A549 (cell line): Measurements from ENCODE around the gene TGIF2. TPM values are rescaled to one million over a fixed set of nuclear protein-coding genes. Genes with fewer than 3 reads are reported as not detected.
A peak's percentile ranks its signal among the peaks of the same experiment; 100 is the strongest.

Experiments used
- ATAC-seq, 2 experiments: fragments of 200-7000 bp in 1 of 2; fragments of >200 bp in 1 of 2; cut with Nextera tagmentation in 1 of 2; cut with Tn5 transposase in 1 of 2; 3 replicates each; pipeline versions ENCODE4 v1.8.0 to v1.9.1; 2018 to 2020; ENCODE audit warnings: mild to moderate bottlenecking in 1 of 2, moderate library complexity in 1 of 2
- CTCF ChIA-PET: fragments of 300-600 bp; sonication (Branson Sonifier 250); formaldehyde crosslinking; extraction: SDS; loops from one replicate; lab custom pipeline; 2021; ENCODE audit warnings: antibody characterized with exemption, inconsistent platforms; lab: Yijun Ruan, JAX
- POLR2A ChIA-PET: fragments of 350-600 bp; formaldehyde crosslinking; extraction: SDS; loops from one replicate; lab custom pipeline; 2021; ENCODE audit warnings: antibody characterized with exemption, inconsistent platforms; lab: Yijun Ruan, JAX
- DNase-seq, 2 experiments: peaks; one replicate each; pipeline versions ENCODE4 v3.0.0 to v3.0.0-alpha.2; 2011 to 2016; ENCODE audit warnings: low read depth in 1 of 2, low spot score in 1 of 2
- FAIRE-seq: peaks from 2 replicates; lab custom pipeline; 2011; peaks lifted over from hg19 to GRCh38; lab: Jason Lieb, UNC
- H3K27ac ChIP-seq, 2 experiments: fragments of >200 bp; sonication (Bioruptor Twin); formaldehyde crosslinking; 3 replicates each; pipeline ENCODE4 v1.5.1; 2016 to 2017
- H3K4me1 ChIP-seq: fragments of >200 bp; sonication (Bioruptor Twin); formaldehyde crosslinking; 3 replicates; pipeline ENCODE4 v1.6.1; 2016
- H3K4me2 ChIP-seq: fragments of >200 bp; sonication (Bioruptor Twin); formaldehyde crosslinking; 3 replicates; pipeline ENCODE4 v1.6.1; 2016
- H3K4me3 ChIP-seq: fragments of >200 bp; sonication (Bioruptor Twin); formaldehyde crosslinking; 3 replicates; pipeline ENCODE4 v1.5.1; 2016
- H3K9me3 ChIP-seq: fragments of >200 bp; sonication (Bioruptor Twin); formaldehyde crosslinking; 3 replicates; pipeline ENCODE4 v1.6.1; 2016
- ATOH8 ChIP-seq: fragments of 250-450 bp; sonication (Bioruptor Pico); IDR thresholded peaks from 2 replicates; pipeline ENCODE4 v1.5.0; 2020; ENCODE audit warnings: low read depth, mild to moderate bottlenecking, moderate library complexity
- BHLHE40 ChIP-seq: IDR thresholded peaks from 2 replicates; pipeline ENCODE4 v1.6.1; 2012; ENCODE audit warnings: low read depth, low read length, inconsistent platforms
- CBX2 ChIP-seq: fragments of 200-600 bp; sonication (generic); IDR thresholded peaks from 2 replicates; pipeline ENCODE4 v1.6.1; 2016; ENCODE audit warnings: low read depth, mild to moderate bottlenecking, borderline replicate concordance
- CEBPB ChIP-seq, 2 experiments: fragments of >200 bp in 1 of 2; sonication (Bioruptor Twin) in 1 of 2; formaldehyde crosslinking in 1 of 2; IDR thresholded peaks; 2 replicates each; pipeline ENCODE4 v1.6.1; 2012 to 2016
- CHD2 ChIP-seq: fragments of 150-350 bp; IDR thresholded peaks from 2 replicates; pipeline ENCODE4 v1.6.1; 2014; ENCODE audit warnings: low read length; ENCODE audit not compliant: partially characterized antibody
- CHD4 ChIP-seq: fragments of 200-600 bp; sonication (generic); IDR thresholded peaks from 2 replicates; pipeline ENCODE4 v1.6.1; 2016; ENCODE audit warnings: antibody characterized with exemption, mild to moderate bottlenecking, borderline replicate concordance
- ESRRA ChIP-seq: fragments of 150-350 bp; IDR thresholded peaks from 2 replicates; pipeline ENCODE4 v1.6.1; 2014; ENCODE audit warnings: mild to moderate bottlenecking, low read length, borderline replicate concordance
- HEYL ChIP-seq: fragments of 250-450 bp; sonication (Bioruptor Pico); IDR thresholded peaks from 2 replicates; pipeline ENCODE4 v1.8.0; 2021; ENCODE audit warnings: mild to moderate bottlenecking, moderate library complexity
- HMGXB4 ChIP-seq: fragments of 250-450 bp; sonication (Bioruptor Pico); IDR thresholded peaks from 2 replicates; pipeline ENCODE4 v1.5.0; 2021; ENCODE audit warnings: mild to moderate bottlenecking, moderate library complexity, borderline replicate concordance
- JUN ChIP-seq, 2 experiments: fragments of >200 bp; sonication (Bioruptor Twin); formaldehyde crosslinking; IDR thresholded peaks; 2 replicates in 1 of 2; 3 replicates in 1 of 2; pipeline ENCODE4 v1.6.1; 2016 to 2017
- MAZ ChIP-seq: fragments of 150-350 bp; IDR thresholded peaks from 2 replicates; pipeline ENCODE4 v1.6.1; 2014; ENCODE audit warnings: antibody characterized with exemption, low read depth, low read length, borderline replicate concordance
- MYC ChIP-seq: IDR thresholded peaks from 2 replicates; pipeline ENCODE4 v1.6.1; 2012; ENCODE audit warnings: mild to moderate bottlenecking, inconsistent platforms, low read length, improper control_type of control experiment, borderline replicate concordance
- REST ChIP-seq: fragments of 200-600 bp; sonication (generic); IDR thresholded peaks from 2 replicates; pipeline ENCODE4 v1.6.1; 2016; ENCODE audit warnings: antibody characterized with exemption, mild to moderate bottlenecking, moderate library complexity
- RFX5 ChIP-seq: fragments of 450-650 bp; IDR thresholded peaks from 2 replicates; pipeline ENCODE4 v1.7.1; 2014; ENCODE audit warnings: antibody characterized with exemption, mild to moderate bottlenecking, moderate library complexity
- SMC3 ChIP-seq: fragments of >200 bp; sonication (Bioruptor Twin); formaldehyde crosslinking; IDR thresholded peaks from 3 replicates; pipeline ENCODE4 v1.6.1; 2018; ENCODE audit warnings: inconsistent platforms
- WGBS: methylation state at CpG from one replicate; pipeline ENCODE4 v1.1.6; 2017; ENCODE audit errors: missing lambda C conversion rate; 5-methylcytosine and 5-hydroxymethylcytosine counted together
- polyA plus RNA-seq, 4 experiments: library from polyadenylated mRNA; depleted of rRNA in 3 of 4; stranded (reverse); fragments of >200 nt; fragmentation: RNase III in 1 of 4; extraction: RNeasy Plus Mini Kit Qiagen cat#74134 plus additional on column Dnase treatment in 1 of 4; gene quantifications; 2 replicates in 3 of 4; 3 replicates in 1 of 4; pipeline ENCODE4 v1.2.3, GENCODE V29; 2011 to 2017

TGIF2 gene
- polyA plus RNA-seq, 2 of the 4 experiments (the other 2 are of a cell fraction): 4.1 to 5.1 TPM

GRCh38 chr20:36527331-36528125 lies 45.9 kb upstream of the TGIF2 start:
- H3K4me1 ChIP-seq: no peaks in the 10 kb centered on the region
- no peak for FAIRE-seq
- H3K4me3 ChIP-seq: no peak overlapping the region
- ChIA-PET CTCF (interaction anchor here (0.6 kb wide), 1 partner anchor 58 kb away, joined by 3 read pairs; no protein-coding TSS in a partner anchor), POLR2A (no interaction called here)
- no peak for ATAC-seq
- no peak overlapping the region for H3K4me2 ChIP-seq
- no peaks in the 10 kb centered on the region for H3K9me3 ChIP-seq
- WGBS: 91% methylated on average over 32 of the region's 32 CpGs
- no peak overlapping the region for H3K27ac ChIP-seq
- TF ChIP-seq ATOH8 (CRISPR knock-in tag) (no peak), CHD2 (no peak), CEBPB (IDR thresholded peaks at IDR 0.05) (no peak), CBX2 (no peak), CHD4 (no peak), JUN (IDR thresholded peaks at IDR 0.05) (no peak), HEYL (CRISPR knock-in tag) (no peak), BHLHE40 (no peak), MYC (no peak)
- DNase-seq: no peak

GRCh38 chr20:36528176-36528874 lies 45.1 kb upstream of the TGIF2 start:
- Histone ChIP-seq H3K9me3 (no peaks in the 10 kb centered on the region), H3K4me3 (no peak overlapping the region), H3K27ac (no peak overlapping the region), H3K4me1 (no peaks in the 10 kb centered on the region), H3K4me2 (no peak overlapping the region)
- WGBS: 85% methylated on average over 14 of the region's 18 CpGs
- peak; percentile 74; the same call in 1 of the 2 replicates for TF ChIP-seq ESRRA
- TF ChIP-seq SMC3: no peak
- ChIA-PET CTCF (interaction anchor here (0.6 kb wide), 1 partner anchor 57 kb away, joined by 3 read pairs; no protein-coding TSS in a partner anchor), POLR2A (no interaction called here)
- DNase-seq: no peak
- ATAC-seq: no peak
- no peak for FAIRE-seq

- ATAC-seq (no peak), FAIRE-seq (no peak), DNase-seq (no peak)
- no peak overlapping the region for H3K4me3 ChIP-seq
- H3K4me1 ChIP-seq: no peaks in the 10 kb centered on the region
- CTCF ChIA-PET: no interaction called here
- 89% methylated on average over 13 of the region's 14 CpGs for WGBS
- no peak overlapping the region for H3K4me2 ChIP-seq
- H3K9me3 ChIP-seq: no peaks in the 10 kb centered on the region
- TF ChIP-seq RFX5: no peak
- no peak for TF ChIP-seq HMGXB4 (CRISPR knock-in tag)
- TF ChIP-seq REST: no peak
- no peak for TF ChIP-seq MAZ
- TF ChIP-seq SMC3: no peak
- H3K27ac ChIP-seq: no peak overlapping the region
- POLR2A ChIA-PET: no interaction called here
Observed at GRCh38 chr20:36528875-36529417, 44.5 kb upstream of the TGIF2 start.
